VCaP (cell line): ENCODE results near the gene HOXB13.
A peak's percentile ranks its signal among the peaks of the same experiment; 100 is the strongest.

Experiments used
- H3K27ac ChIP-seq: fragments of 450-650 bp; 2 replicates; pipeline ENCODE4 v1.5.1; 2017
- CTCF ChIP-seq: fragments of 450-650 bp; conservative IDR thresholded peaks from 2 replicates; pipeline ENCODE4 v1.5.1; 2017; ENCODE audit warnings: mild to moderate bottlenecking, moderate library complexity

HOXB13 gene

GRCh38 chr17:48760411-48760810 is 31.9 kb upstream of the HOXB13 start:
- no peak for TF ChIP-seq CTCF
- peak overlapping the region; percentile 100 for H3K27ac ChIP-seq

DNA sequence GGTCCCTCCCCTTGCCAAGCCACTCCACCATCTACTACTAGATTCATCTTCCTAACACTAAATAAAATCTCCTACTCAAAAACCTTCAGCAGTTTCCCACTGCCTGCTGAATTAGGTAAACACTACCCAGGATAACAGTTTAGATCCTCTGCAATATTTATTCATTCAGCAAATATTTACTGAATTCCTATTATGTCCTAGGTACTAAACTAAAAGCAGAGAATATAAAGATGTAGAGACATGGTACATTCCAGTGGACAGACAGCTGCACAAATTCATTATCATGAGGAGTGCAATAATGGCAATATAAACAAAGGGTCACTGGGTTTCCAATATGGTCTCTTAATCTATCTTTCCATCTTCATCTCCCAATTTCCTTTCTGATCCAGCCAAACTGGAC is 30.7 kb upstream of the HOXB13 start:
- TF ChIP-seq CTCF: no peak
- H3K27ac ChIP-seq: peak overlapping the region; percentile 100

GRCh38 chr17:48757524-48757961 is 29.0 kb upstream of the HOXB13 start:
- no peak for TF ChIP-seq CTCF
- H3K27ac ChIP-seq: peak overlapping the region; percentile 100

DNA sequence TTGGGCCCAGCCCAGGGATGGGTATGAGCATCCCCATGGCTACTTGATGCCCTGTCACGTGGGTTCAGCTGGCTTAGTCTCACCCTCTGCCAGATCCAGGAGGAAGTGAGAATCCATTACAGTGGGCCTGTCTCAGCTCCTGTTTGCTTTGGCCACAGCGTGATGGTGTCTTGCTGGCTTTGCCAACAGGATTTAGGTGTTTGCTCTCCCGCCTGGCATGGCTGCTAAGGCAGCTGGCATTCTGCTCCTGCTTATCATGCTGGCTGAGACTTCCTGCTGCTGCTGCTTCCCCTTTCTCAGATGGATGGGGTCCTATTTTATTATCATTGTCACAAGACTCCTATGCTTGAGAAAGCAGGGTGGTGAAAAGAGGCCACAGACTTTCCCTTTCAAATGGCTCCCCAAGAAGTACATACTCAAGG is 28.3 kb upstream of the HOXB13 start:
- no peak for TF ChIP-seq CTCF

DNA sequence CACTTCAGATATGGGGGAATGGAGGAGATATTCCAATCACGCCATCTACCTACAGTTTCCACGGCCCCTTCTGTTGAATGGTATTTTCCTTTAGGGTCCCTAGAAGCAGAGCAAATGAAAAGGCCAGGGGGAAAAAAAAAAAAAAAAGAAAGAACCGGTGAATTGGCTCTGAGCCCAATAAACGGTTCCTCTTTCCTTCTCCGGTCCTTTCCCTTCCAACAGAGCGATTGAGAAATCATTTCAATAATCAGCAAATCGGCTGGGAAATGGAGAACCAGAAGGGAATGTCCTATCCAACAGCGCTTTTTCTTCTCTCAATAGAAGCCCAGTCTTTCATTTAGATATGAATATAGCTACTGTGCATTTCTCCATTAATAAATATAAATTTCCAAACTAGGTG is 26.8 kb upstream of the HOXB13 start:
- TF ChIP-seq CTCF: no peak
- peak overlapping the region; percentile 100 for H3K27ac ChIP-seq

More for the DNA sequence above, 28.3 kb upstream of the HOXB13 start:
- peak overlapping the region; percentile 100 for H3K27ac ChIP-seq

GRCh38 chr17:48754500-48755261 is 26.1 kb upstream of the HOXB13 start:
- H3K27ac ChIP-seq: peak overlapping the region; percentile 100; the same call in 1 of the 2 replicates
- no peak for TF ChIP-seq CTCF

- no peak for TF ChIP-seq CTCF
- peak overlapping the region; percentile 100; the same call in 1 of the 2 replicates for H3K27ac ChIP-seq
Observed at GRCh38 chr17:48753794-48754499, 25.4 kb upstream of the HOXB13 start.
